Esophagus muscularis mucosa (tissue), 4 donors: ENCODE results near the gene PDRG1. TPM values are rescaled to one million over a fixed set of nuclear protein-coding genes. Genes with fewer than 3 reads are reported as not detected.

Experiments used
- DNase-seq: peaks from one replicate; pipeline ENCODE4 v3.0.0-alpha.2; 2017; ENCODE audit errors: extremely low spot score
- H3K27ac ChIP-seq, 4 donors: fragments of 200-600 bp; sonication (generic); replicated peaks in 1 of 4; 1 replicate in 3 of 4; 2 replicates in 1 of 4; pipeline ENCODE4 v1.5.1; 2016 to 2019; ENCODE audit warnings: mild to moderate bottlenecking in 1 of 4
- H3K27me3 ChIP-seq, 4 donors: fragments of 200-600 bp; sonication (generic); one replicate each; pipeline versions ENCODE4 v1.5.1 to v1.6.0; 2016 to 2019
- H3K36me3 ChIP-seq, 4 donors: fragments of 200-600 bp; sonication (generic); one replicate each; pipeline ENCODE4 v1.5.1; 2016 to 2019
- H3K4me1 ChIP-seq, 4 donors: fragments of 200-600 bp; sonication (generic); one replicate each; pipeline ENCODE4 v1.5.1; 2016 to 2019
- H3K4me3 ChIP-seq, 4 donors: fragments of 200-600 bp; sonication (generic); 1 replicate in 2 of 4; 2 replicates in 2 of 4; pipeline ENCODE4 v1.5.1; 2016 to 2019; ENCODE audit warnings: mild to moderate bottlenecking in 4 of 4, moderate library complexity in 1 of 4
- H3K9me3 ChIP-seq, 4 donors: fragments of 200-600 bp; sonication (generic); 1 replicate in 3 of 4; 2 replicates in 1 of 4; pipeline ENCODE4 v1.5.1; 2016 to 2019
- EP300 ChIP-seq: sonication (generic); formaldehyde crosslinking; IDR thresholded peaks from one replicate; pipeline ENCODE4 v1.6.1; 2017; ENCODE audit warnings: antibody characterized with exemption
- POLR2A ChIP-seq: fragments of 450-650 bp; IDR thresholded peaks from one replicate; pipeline ENCODE4 v1.6.1; 2017; ENCODE audit warnings: antibody characterized with exemption, moderate library complexity, mild to moderate bottlenecking, low read depth
- POLR2AphosphoS5 ChIP-seq, 2 donors: sonication (generic); formaldehyde crosslinking; IDR thresholded peaks; one replicate each; pipeline ENCODE4 v1.6.1; 2017; ENCODE audit warnings: antibody characterized with exemption in 2 of 2
- WGBS: methylation state at CpG from one replicate; pipeline ENCODE4 v1.1.5; 2018; 5-methylcytosine and 5-hydroxymethylcytosine counted together
- intact Hi-C: fragments of 100-400 bp; cut with DNase I; formaldehyde crosslinking; loops from one replicate; pipeline ENCODE4 v1.15.1; 2023
- total RNA-seq, 4 donors: library from RNA; depleted of rRNA; stranded (reverse); fragments of >200 nt; gene quantifications; one replicate each; pipeline versions ENCODE4 v1.1.0 to v1.2.1, GENCODE V29; 2016
- TF ChIP-seq, protein P1 (sequence below), 3 experiments: fragments of 200-600 bp in 2 of 3; fragments of 450-650 bp in 1 of 3; sonication (generic) in 2 of 3; IDR thresholded peaks; one replicate each; pipeline ENCODE4 v1.5.1; 2017 to 2019; ENCODE audit warnings: antibody characterized with exemption in 3 of 3, mild to moderate bottlenecking in 2 of 3, moderate library complexity in 1 of 3

The PDRG1 gene
- total RNA-seq, 4 donors from 2014 or later, result 7.9 to 15.9 (median 10.8) TPM

- H3K4me1 ChIP-seq, result no peaks in the 10 kb centered on the region
- H3K27ac ChIP-seq, result no peak overlapping the region
- no peaks in the 10 kb centered on the region for H3K9me3 ChIP-seq
- intact Hi-C loops, result no loop called here
- WGBS, result 28% methylated on average over 5 of the region's 6 CpGs
- TF ChIP-seq, protein P1, sequence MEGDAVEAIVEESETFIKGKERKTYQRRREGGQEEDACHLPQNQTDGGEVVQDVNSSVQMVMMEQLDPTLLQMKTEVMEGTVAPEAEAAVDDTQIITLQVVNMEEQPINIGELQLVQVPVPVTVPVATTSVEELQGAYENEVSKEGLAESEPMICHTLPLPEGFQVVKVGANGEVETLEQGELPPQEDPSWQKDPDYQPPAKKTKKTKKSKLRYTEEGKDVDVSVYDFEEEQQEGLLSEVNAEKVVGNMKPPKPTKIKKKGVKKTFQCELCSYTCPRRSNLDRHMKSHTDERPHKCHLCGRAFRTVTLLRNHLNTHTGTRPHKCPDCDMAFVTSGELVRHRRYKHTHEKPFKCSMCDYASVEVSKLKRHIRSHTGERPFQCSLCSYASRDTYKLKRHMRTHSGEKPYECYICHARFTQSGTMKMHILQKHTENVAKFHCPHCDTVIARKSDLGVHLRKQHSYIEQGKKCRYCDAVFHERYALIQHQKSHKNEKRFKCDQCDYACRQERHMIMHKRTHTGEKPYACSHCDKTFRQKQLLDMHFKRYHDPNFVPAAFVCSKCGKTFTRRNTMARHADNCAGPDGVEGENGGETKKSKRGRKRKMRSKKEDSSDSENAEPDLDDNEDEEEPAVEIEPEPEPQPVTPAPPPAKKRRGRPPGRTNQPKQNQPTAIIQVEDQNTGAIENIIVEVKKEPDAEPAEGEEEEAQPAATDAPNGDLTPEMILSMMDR (IDR thresholded peaks at IDR 0.05), result no peak
- TF ChIP-seq POLR2A (no peak), EP300 (no peak)
- no peak overlapping the region for H3K4me3 ChIP-seq
- no peak for DNase-seq
- no peaks in the 10 kb centered on the region for H3K36me3 ChIP-seq
- H3K27me3 ChIP-seq, result peaks cover 0 to 8% (median 0%) of the 10 kb centered on the region in 4 donors
These were observed 33.2 kb upstream of the PDRG1 start for GRCh38 chr20:31984981-31985471.

DNA sequence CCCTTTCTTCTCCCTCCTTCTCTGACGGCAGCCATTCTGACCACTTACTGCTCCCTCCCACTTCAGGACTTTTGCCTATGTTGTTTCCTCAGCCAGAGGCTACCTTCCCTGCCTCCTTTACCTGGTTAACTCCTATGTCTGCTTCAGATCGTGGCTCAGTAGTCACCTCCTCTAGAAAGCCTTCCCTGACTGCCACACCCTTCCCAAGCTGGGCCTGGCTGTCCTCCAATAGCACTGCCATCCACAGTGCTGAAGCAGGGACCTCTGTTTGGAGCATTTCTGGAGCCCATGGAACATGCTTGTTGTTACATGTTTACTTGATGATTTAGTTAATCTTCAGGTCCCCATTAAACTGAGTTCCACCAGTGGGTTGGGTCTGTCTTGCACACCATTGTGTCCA, 29.9 kb upstream of the PDRG1 start:
- Histone ChIP-seq H3K27me3 (peaks cover 0 to 22% (median 0%) of the 10 kb centered on the region in 4 donors), H3K27ac (no peak overlapping the region), H3K4me1 (no peaks in the 10 kb centered on the region), H3K9me3 (no peaks in the 10 kb centered on the region), H3K4me3 (no peak overlapping the region), H3K36me3 (no peaks in the 10 kb centered on the region)
- intact Hi-C loops, result no loop called here
- no peak for DNase-seq
- WGBS, result 77% methylated on average over 2 of the region's 2 CpGs
- TF ChIP-seq POLR2AphosphoS5 (IDR thresholded peaks at IDR 0.05), result no peak
- TF ChIP-seq, protein P1 (IDR thresholded peaks at IDR 0.05), result no peak
- TF ChIP-seq POLR2A, result no peak
- no peak for TF ChIP-seq EP300

DNA sequence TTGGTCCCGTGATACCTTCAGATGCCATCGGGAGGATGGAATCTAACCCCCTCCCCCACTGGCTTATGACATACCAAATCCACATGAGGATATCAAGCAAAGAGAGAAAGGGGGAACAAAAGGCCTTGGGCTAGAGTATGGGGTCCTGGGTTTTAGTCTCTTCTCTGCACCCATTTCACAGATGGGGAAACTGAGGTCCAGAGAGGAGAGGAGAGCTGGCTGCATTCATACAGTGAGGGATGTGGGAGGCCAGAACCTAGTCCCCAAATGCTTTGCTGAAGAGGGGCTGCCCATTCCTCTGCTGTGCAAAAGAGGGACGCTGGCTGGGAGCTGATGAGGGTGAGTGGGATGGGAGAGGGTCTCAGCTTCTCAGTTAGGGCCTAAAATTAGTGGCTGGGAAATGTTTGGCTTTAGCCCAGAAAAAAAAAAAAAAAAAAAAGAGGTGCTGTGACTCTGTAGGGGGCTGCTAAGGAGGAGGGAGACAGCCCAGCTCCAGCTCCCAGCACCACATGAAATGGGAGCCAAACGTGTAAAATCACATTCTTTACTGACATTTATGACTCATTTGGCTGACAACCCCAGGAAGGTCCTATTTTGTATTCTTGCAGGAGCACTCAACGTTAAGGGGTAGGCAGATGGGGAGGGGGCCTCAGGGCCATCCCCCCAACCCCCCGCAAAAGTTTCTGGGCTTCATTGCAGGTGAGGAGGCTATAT, 28.0 kb upstream of the PDRG1 start:
- TF ChIP-seq, protein P1 (IDR thresholded peaks at IDR 0.05), result no peak
- WGBS, result 39% methylated on average over 4 of the region's 6 CpGs
- intact Hi-C loops, result no loop called here

GRCh38 chr20:31977080-31977479, 25.2 kb upstream of the PDRG1 start:
- H3K9me3 ChIP-seq, result no peaks in the 10 kb centered on the region
- no peaks in the 10 kb centered on the region for H3K4me1 ChIP-seq
- intact Hi-C loops, result no loop called here
- WGBS, result 81% methylated on average over 2 of the region's 4 CpGs
- no peak for TF ChIP-seq POLR2A
- TF ChIP-seq EP300, result no peak
- TF ChIP-seq, protein P1 (IDR thresholded peaks at IDR 0.05), result no peak
- TF ChIP-seq POLR2AphosphoS5 (IDR thresholded peaks at IDR 0.05), result no peak
- no peaks in the 10 kb centered on the region for H3K36me3 ChIP-seq
- H3K4me3 ChIP-seq, result no peak overlapping the region
- H3K27ac ChIP-seq, result no peak overlapping the region
- no peak for DNase-seq
- H3K27me3 ChIP-seq, result peaks cover 0 to 49% (median 2%) of the 10 kb centered on the region in 4 donors

More for the DNA sequence above, 28.0 kb upstream of the PDRG1 start:
- Histone ChIP-seq H3K36me3 (no peaks in the 10 kb centered on the region), H3K27ac (no peak overlapping the region), H3K9me3 (no peaks in the 10 kb centered on the region), H3K4me1 (no peaks in the 10 kb centered on the region), H3K27me3 (peaks cover 0 to 35% (median under 1%) of the 10 kb centered on the region in 4 donors), H3K4me3 (no peak overlapping the region)
- no peak for DNase-seq

DNA sequence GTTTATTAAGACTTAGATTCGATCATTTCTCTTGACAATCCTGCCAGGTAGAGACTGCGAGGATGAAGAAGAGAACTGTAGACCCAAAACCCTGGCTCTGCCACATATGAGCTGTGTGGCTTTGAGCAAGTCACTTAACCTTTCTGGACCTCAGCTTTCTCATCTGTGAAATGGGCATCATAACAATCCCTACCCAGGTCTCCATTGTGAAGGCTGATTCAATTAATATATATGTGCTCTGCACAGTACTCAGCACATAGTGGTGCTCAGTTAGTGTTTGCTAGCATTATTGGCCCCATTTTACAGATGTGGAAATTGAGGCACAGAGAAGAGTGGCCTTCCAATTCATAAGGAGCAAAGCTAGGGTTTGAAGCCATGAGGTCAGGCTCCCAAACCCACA, 24.0 kb upstream of the PDRG1 start:
- Histone ChIP-seq H3K4me1 (no peaks in the 10 kb centered on the region), H3K4me3 (no peak overlapping the region), H3K27me3 (peaks cover 0 to 54% (median 2%) of the 10 kb centered on the region in 4 donors), H3K27ac (no peak overlapping the region), H3K36me3 (no peaks in the 10 kb centered on the region), H3K9me3 (no peaks in the 10 kb centered on the region)
- DNase-seq, result no peak
- WGBS, result 85% methylated on average over 2 of the region's 2 CpGs
- intact Hi-C loops, result no loop called here
- no peak for TF ChIP-seq POLR2A
